NT2/D1 (cell line): Measurements from ENCODE around the gene TMEM45A.

Experiments
- YY1 ChIP-seq: IDR thresholded peaks from 2 replicates; pipeline ENCODE4 v1.6.1; 2011; ENCODE audit not compliant: insufficient read length, insufficient read depth
- ZNF274 ChIP-seq: IDR thresholded peaks from 2 replicates; pipeline ENCODE4 v1.6.1; 2011; ENCODE audit warnings: mild to moderate bottlenecking, low read depth, low read length

DNA sequence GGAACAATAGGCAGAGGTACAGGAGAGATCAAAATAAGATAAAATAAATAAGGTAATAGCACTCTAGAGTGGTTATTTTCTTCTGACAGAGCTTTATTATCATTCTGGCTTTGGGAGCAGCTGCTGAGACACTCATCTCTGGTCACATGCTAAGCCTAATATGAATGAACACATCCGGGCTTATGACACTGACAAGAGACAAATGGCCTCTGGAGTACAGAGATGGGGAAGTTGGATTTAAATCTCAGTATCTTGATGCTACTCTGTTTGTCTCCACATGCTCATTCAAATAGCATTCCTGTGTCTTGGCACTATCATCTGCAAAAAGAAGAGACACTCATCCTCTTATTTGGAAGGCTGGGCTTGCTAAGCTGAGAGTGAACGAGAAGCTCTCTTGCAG is 55.6 kb downstream of the TMEM45A start:
- no peak for TF ChIP-seq YY1
- TF ChIP-seq ZNF274, result no peak
